GM18858 (cell line): ENCODE results near the gene ZNF414.
"Not testable (repeated sequence)": the region's sequence is repeated elsewhere in the genome, so short reads cannot be mapped to it uniquely, and the experiment has no call there.

Experiments used
- ATAC-seq: cut with Tn5 transposase; IDR thresholded peaks from one replicate; pipeline ENCODE4 v1.9.1; 2021; ENCODE audit not compliant: unreplicated experiment

Gene ZNF414

GRCh38 chr19:8513687-8514504, at the start of gene ZNF414:
Gene ZNF414, minus strand, starts transcription at chr19:8514167. Its CDS starts 121 bp downstream, at chr19:8514046.
- peak; percentile 69 for ATAC-seq

- ATAC-seq: no peak
These were observed 47.3 kb upstream of the ZNF414 start for GRCh38 chr19:8561075-8561764.

GRCh38 chr19:8558325-8558724, 44.4 kb upstream of the ZNF414 start:
- no peak for ATAC-seq

GRCh38 chr19:8557642-8558238, 43.8 kb upstream of the ZNF414 start:
- no peak for ATAC-seq

GRCh38 chr19:8553729-8554128, 39.8 kb upstream of the ZNF414 start:
- ATAC-seq: not testable (repeated sequence)

- ATAC-seq: no peak
These were observed 38.8 kb upstream of the ZNF414 start for GRCh38 chr19:8552810-8553209.

- ATAC-seq: no peak
These were observed 36.1 kb upstream of the ZNF414 start for GRCh38 chr19:8550070-8550469.

- no peak for ATAC-seq
These were observed 31.8 kb upstream of the ZNF414 start for GRCh38 chr19:8545743-8546142.

GRCh38 chr19:8544168-8544567, 30.2 kb upstream of the ZNF414 start:
- ATAC-seq: no peak

GRCh38 chr19:8539621-8540149, 25.7 kb upstream of the ZNF414 start:
- ATAC-seq: no peak

GRCh38 chr19:8537099-8537498, 23.1 kb upstream of the ZNF414 start:
- no peak for ATAC-seq

- ATAC-seq: no peak
These were observed 22.3 kb upstream of the ZNF414 start for GRCh38 chr19:8536282-8536681.

GRCh38 chr19:8532225-8532624, 18.3 kb upstream of the ZNF414 start:
- no peak for ATAC-seq

GRCh38 chr19:8531470-8531869, 17.5 kb upstream of the ZNF414 start:
- no peak for ATAC-seq

- ATAC-seq: no peak
These were observed 16.2 kb upstream of the ZNF414 start for GRCh38 chr19:8530061-8530679.

GRCh38 chr19:8529369-8530006, 15.5 kb upstream of the ZNF414 start:
- no peak for ATAC-seq

- ATAC-seq: no peak
These were observed 14.5 kb upstream of the ZNF414 start for GRCh38 chr19:8528500-8528899.

GRCh38 chr19:8526345-8527091, 12.6 kb upstream of the ZNF414 start:
- no peak for ATAC-seq

GRCh38 chr19:8525401-8525684, 11.4 kb upstream of the ZNF414 start:
- no peak for ATAC-seq

GRCh38 chr19:8519388-8519787, 5.4 kb upstream of the ZNF414 start:
- no peak for ATAC-seq
